C4-2B (cell line): ENCODE results near the gene FAM163B.

Experiments used
- CTCF ChIP-seq: fragments of 450-650 bp; conservative IDR thresholded peaks from 2 replicates; pipeline ENCODE4 v1.5.1; 2017; ENCODE audit warnings: mild to moderate bottlenecking
- ZFX ChIP-seq: fragments of 450-650 bp; IDR thresholded peaks from 2 replicates; pipeline ENCODE4 v1.6.1; 2017

GRCh38 chr9:133571896-133572595 lies 37.1 kb downstream of the FAM163B start:
- TF ChIP-seq CTCF, result no peak
- TF ChIP-seq ZFX, result no peak
